Activated CD4-positive, alpha-beta memory T cell treated with anti-CD3 and anti-CD28 coated beads, Interleukin-2, amount 10 ng/mL, durations not matched to agents 7 days and 5 days (primary cell): ENCODE data around the gene PTOV1. TPM values are rescaled to one million over a fixed set of nuclear protein-coding genes. Genes with fewer than 3 reads are reported as not detected.
A peak's percentile ranks its signal among the peaks of the same experiment; 100 is the strongest.

ENCODE experiments used
- CTCF ChIA-PET: fragments of 350-600 bp; sonication (Branson Sonifier 250); formaldehyde crosslinking; loops from one replicate; lab custom pipeline; 2021; ENCODE audit warnings: antibody characterized with exemption, inconsistent platforms; lab: Charles Lee
- POLR2A ChIA-PET: fragments of 350-600 bp; sonication (Branson Sonifier 250); formaldehyde crosslinking; loops from one replicate; lab custom pipeline; 2021; ENCODE audit warnings: antibody characterized with exemption; lab: Charles Lee
- DNase-seq: peaks from one replicate; pipeline ENCODE4 v3.0.0-alpha.2; 2020
- H3K27ac Mint-ChIP-seq: one replicate; pipeline ENCODE4 v1.8.0; 2021; ENCODE audit warnings: mild to moderate bottlenecking, mixed read lengths
- H3K27me3 Mint-ChIP-seq: one replicate; pipeline ENCODE4 v1.8.0; 2021; ENCODE audit warnings: mixed read lengths
- H3K36me3 Mint-ChIP-seq: one replicate; pipeline ENCODE4 v1.8.0; 2021; ENCODE audit warnings: low read depth, mixed read lengths
- H3K4me1 Mint-ChIP-seq: one replicate; pipeline ENCODE4 v1.8.0; 2021; ENCODE audit warnings: mixed read lengths
- H3K4me3 Mint-ChIP-seq: one replicate; pipeline ENCODE4 v1.8.0; 2021; ENCODE audit warnings: mild to moderate bottlenecking, mixed read lengths
- H3K9me3 Mint-ChIP-seq: one replicate; pipeline ENCODE4 v1.8.0; 2021; ENCODE audit warnings: mixed read lengths
- total RNA-seq, 2 experiments: library from RNA; stranded (reverse); gene quantifications; one replicate each; pipeline ENCODE4 v1.2.3, GENCODE V29; 2021

The PTOV1 gene
- total RNA-seq, 2 experiments from 2014 or later: 69.3 to 71.7 TPM

- no peaks in the 10 kb centered on the region for H3K9me3 Mint-ChIP-seq
- no peaks in the 10 kb centered on the region for H3K27me3 Mint-ChIP-seq
- ChIA-PET POLR2A (interaction anchor here (1.3 to 1.4 kb wide), 3 partner anchors 8 to 40 kb away, joined by 4 to 6 read pairs (median 5); partner anchors contain the start of gene MED25), CTCF (interaction anchor here (1.1 kb wide), 1 partner anchor 10 kb away, joined by 3 read pairs; no protein-coding TSS in a partner anchor)
- DNase-seq: no peak
- H3K4me1 Mint-ChIP-seq: peaks cover 6% of the 10 kb centered on the region
- peaks cover 23% of the 10 kb centered on the region for H3K36me3 Mint-ChIP-seq
- H3K27ac Mint-ChIP-seq: no peak overlapping the region
- H3K4me3 Mint-ChIP-seq: no peak overlapping the region
Observed at GRCh38 chr19:49858088-49858985, 7.4 kb downstream of the PTOV1 start.

DNA sequence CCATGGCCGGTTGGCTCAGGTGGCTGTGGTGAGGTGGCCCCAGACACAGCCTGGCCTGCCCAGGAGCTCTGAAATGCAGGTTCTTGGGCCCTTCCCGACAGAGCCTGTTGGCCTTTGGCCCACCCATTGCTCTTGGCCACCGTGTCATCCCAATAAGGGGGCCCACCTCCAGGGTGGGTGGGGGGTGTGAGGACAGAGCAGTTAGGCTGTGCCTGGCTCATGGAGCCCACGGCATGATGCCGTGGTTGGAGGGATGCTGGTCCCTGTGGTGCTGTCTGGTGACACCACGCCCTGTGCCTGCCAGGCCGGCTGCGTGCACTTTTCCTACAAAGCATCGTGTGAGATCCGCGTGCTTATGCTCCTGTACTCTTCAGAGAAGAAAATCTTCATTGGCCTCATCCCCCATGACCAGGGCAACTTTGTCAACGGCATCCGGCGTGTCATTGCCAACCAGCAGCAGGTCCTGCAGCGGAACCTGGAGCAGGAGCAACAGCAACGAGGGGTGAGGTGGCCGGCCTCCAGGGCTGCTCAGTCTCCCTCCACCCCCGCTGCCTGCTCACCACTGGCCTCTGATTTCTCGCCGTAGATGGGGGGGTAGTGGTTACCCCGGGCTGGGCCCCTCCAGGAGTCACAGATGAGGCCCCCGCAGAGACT is 8.8 kb downstream of the PTOV1 start:
- Mint-ChIP-seq H3K27me3 (no peaks in the 10 kb centered on the region), H3K4me1 (peaks cover 11% of the 10 kb centered on the region), H3K36me3 (peaks cover 37% of the 10 kb centered on the region), H3K27ac (no peak overlapping the region), H3K4me3 (no peak overlapping the region), H3K9me3 (no peaks in the 10 kb centered on the region)
- ChIA-PET POLR2A (interaction anchor here (1.2 to 1.4 kb wide), 2 partner anchors 9 to 42 kb away, joined by 3 to 4 read pairs; partner anchors contain the start of genes MED25 and PTOV1), CTCF (no interaction called here)
- DNase-seq: no peak

DNA sequence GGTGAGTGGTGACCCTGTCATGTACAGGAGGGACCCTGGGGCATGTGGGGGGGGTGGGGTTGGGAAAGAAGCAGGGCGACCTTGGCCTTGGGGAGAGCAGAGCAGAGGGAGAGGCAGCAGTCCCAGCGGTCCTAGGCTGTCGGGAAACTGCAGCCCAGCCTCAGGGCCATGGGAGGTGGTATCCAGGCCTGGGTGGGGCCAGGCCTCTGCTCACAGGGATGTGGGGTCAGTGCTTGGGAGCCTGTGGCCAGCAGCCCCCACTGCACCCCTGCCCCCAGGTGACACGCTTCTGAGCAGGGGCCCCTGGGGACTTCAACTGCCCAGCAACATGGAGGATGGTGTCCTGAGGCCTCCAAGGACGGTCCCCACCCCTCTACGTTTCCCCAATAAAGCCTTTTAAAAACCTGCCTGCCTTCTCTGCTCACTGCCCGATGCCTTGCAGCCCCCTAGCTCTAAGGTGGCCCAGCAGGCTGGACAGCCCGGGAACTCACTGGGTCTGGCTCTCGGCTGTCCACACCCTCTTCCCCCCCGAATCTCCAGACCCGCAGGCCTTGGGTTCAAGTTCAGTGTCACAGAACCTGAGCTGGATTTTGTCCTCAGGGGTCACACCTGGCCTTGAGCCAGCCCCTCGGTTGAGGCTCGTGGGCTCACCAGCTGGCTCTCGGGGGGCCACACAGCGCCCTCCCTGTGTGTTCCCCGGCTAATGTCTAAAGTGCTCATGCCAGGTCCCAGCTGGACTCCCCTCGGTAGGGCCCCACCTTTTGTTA is 9.6 kb downstream of the PTOV1 start:
- Mint-ChIP-seq H3K27me3 (no peaks in the 10 kb centered on the region), H3K27ac (no peak overlapping the region), H3K4me3 (no peak overlapping the region), H3K4me1 (peaks cover 18% of the 10 kb centered on the region), H3K9me3 (no peaks in the 10 kb centered on the region), H3K36me3 (peaks cover 42% of the 10 kb centered on the region)
- ChIA-PET POLR2A (interaction anchor here (1.0 to 1.2 kb wide), 2 partner anchors 10 to 37 kb away, joined by 3 to 4 read pairs; partner anchors contain the start of genes IL4I1 and PTOV1), CTCF (no interaction called here)
- DNase-seq: no peak

GRCh38 chr19:49861107-49861506 is 10.1 kb downstream of the PTOV1 start:
- POLR2A ChIA-PET: interaction anchor here (0.6 to 1.2 kb wide), 3 partner anchors 10 to 40 kb away, joined by 3 to 4 read pairs (median 3); partner anchors contain the start of genes IL4I1 and PTOV1
- CTCF ChIA-PET: no interaction called here
- H3K27ac Mint-ChIP-seq: no peak overlapping the region
- H3K27me3 Mint-ChIP-seq: no peaks in the 10 kb centered on the region
- H3K36me3 Mint-ChIP-seq: peaks cover 46% of the 10 kb centered on the region
- no peaks in the 10 kb centered on the region for H3K9me3 Mint-ChIP-seq
- no peak overlapping the region for H3K4me3 Mint-ChIP-seq
- H3K4me1 Mint-ChIP-seq: peaks cover 24% of the 10 kb centered on the region
- no peak for DNase-seq

DNA sequence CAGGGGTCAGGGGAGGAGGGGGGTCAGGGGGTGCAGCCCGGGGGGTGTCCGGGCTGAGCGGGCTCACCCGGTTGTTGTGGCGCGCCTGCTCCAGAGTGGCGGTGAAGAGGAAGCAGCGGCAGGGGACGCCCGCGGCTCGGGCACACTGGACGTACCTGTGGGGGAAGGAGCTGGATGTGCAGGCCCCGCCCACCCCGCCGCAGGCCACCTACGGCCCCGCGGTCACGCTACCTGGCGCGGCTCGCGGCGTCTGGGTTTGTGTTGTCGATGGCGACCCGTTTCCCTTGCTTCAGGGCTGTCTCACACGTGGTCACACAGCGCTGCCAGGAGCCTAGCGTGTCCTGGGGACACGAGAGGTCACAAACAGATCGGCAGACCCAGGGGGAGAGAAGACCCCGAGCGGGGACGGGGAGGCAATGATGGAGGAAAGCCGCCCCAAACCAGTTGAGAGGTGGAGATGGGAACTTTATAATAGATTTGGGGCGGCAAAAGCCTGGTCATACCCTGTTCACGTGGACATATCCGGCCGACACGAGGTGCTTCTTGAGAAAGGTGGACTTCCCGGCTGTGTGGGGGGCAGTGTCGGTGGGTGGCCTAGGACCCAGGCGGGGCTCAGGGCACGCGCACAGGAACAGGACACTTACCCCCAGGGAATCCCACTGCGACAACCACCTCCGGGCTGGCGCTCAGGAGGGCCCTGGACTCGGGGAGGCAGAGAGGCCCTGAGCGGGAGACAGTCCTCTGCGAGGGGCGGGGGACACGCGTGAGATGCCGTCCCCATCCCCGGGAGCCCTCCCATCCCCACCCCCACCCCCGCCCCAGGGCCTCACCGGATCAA is 10.8 kb downstream of the PTOV1 start:
- Mint-ChIP-seq H3K4me3 (no peak overlapping the region), H3K27ac (no peak overlapping the region), H3K36me3 (peaks cover 52% of the 10 kb centered on the region), H3K27me3 (no peaks in the 10 kb centered on the region), H3K9me3 (no peaks in the 10 kb centered on the region), H3K4me1 (peaks cover 30% of the 10 kb centered on the region)
- POLR2A ChIA-PET: interaction anchor here (0.6 to 1.0 kb wide), 2 partner anchors 35 to 41 kb away, joined by 3 to 4 read pairs; partner anchors contain the start of gene IL4I1
- no peak for DNase-seq
- CTCF ChIA-PET: no interaction called here

DNA sequence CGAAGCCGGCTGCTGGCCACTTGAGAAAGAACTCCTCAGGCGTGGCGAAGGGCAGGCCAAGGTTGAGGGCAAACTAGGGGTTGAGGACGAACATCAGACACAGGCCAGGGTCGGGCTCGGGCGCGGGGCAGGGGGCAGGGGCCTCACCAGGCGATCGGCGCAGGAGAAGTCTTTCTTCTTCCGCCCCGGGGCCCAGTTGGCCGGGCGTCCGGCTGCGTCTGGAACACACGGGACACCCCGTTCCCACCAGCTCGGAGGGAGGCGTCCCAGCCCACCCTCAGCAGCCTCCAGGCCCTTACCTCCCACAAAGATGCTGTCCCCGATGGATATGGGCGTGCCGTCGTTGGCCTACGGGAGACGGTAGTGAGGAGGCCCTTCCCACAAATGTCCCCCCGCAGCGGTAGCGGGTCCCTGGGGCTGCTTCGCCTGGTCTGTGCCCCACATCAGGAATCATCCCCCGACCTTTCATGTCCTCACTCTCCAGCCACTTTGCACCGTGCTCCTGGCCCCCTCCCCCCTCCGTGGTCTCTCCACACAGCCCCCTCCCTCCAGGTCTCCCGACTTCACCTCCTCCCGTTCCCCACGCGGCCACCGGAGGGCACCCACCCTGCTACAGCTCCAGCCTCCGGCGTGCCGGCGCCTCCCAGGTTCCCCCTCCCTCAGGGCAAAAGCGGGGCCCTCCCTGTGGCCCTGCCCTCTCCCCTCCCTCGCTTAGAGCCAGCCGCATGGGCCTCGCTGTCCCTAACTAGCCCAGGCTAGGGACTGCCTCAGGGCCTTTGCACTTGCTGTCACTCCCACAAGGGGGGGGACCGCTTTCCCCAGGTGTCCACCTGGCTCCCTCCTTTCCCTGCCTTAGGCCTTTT is 11.7 kb downstream of the PTOV1 start:
- H3K4me1 Mint-ChIP-seq: peaks cover 31% of the 10 kb centered on the region
- CTCF ChIA-PET: no interaction called here
- peaks cover 56% of the 10 kb centered on the region for H3K36me3 Mint-ChIP-seq

GRCh38 chr19:49863254-49863934 is 12.4 kb downstream of the PTOV1 start:
- Mint-ChIP-seq H3K27ac (no peak overlapping the region), H3K27me3 (no peaks in the 10 kb centered on the region), H3K36me3 (peaks cover 56% of the 10 kb centered on the region), H3K4me1 (peaks cover 31% of the 10 kb centered on the region), H3K4me3 (no peak overlapping the region), H3K9me3 (no peaks in the 10 kb centered on the region)
- no peak for DNase-seq
- CTCF ChIA-PET: no interaction called here
- POLR2A ChIA-PET: interaction anchor here (0.6 to 1.7 kb wide), 3 partner anchors 10 to 89 kb away, joined by 3 to 8 read pairs (median 3); partner anchors contain the start of gene PTOV1

More for the DNA sequence above, 11.7 kb downstream of the PTOV1 start:
- H3K27me3 Mint-ChIP-seq: no peaks in the 10 kb centered on the region
- H3K9me3 Mint-ChIP-seq: no peaks in the 10 kb centered on the region
- no peak overlapping the region for H3K27ac Mint-ChIP-seq
- POLR2A ChIA-PET: no interaction called here
- no peak overlapping the region for H3K4me3 Mint-ChIP-seq
- DNase-seq: no peak

- peaks cover 31% of the 10 kb centered on the region for H3K4me1 Mint-ChIP-seq
- H3K4me3 Mint-ChIP-seq: no peak overlapping the region
- peaks cover 53% of the 10 kb centered on the region for H3K36me3 Mint-ChIP-seq
- H3K27me3 Mint-ChIP-seq: no peaks in the 10 kb centered on the region
- H3K9me3 Mint-ChIP-seq: no peaks in the 10 kb centered on the region
- DNase-seq: no peak
- ChIA-PET POLR2A (interaction anchor here (0.6 to 3.4 kb wide), 4 partner anchors 10 to 89 kb away, joined by 3 to 18 read pairs (median 6); partner anchors contain the start of genes AKT1S1, PTOV1 and TBC1D17), CTCF (no interaction called here)
- H3K27ac Mint-ChIP-seq: no peak overlapping the region
Observed at GRCh38 chr19:49863935-49864320, 13.0 kb downstream of the PTOV1 start.

DNA sequence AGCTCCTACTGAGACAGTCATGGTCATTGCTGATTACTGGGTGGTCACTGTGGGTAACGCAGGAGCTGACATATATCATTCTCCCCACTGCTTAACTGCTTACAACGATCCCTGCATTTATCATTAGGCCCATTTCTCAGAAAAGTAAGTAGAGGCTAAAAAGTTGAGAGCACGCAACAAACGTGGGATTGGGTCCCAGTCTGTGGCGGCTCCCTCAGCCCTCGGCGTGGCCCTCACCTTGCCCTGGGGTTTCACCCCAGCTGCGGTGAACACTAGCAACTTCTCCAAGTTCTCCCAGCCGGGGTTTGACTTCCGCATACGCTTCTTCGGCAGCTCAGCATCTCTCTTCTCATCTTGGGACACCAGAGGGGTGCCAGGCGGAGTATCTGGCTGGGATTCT is 13.9 kb downstream of the PTOV1 start:
- Mint-ChIP-seq H3K4me1 (peaks cover 31% of the 10 kb centered on the region), H3K27ac (no peak overlapping the region), H3K4me3 (no peak overlapping the region), H3K36me3 (peaks cover 50% of the 10 kb centered on the region), H3K9me3 (no peaks in the 10 kb centered on the region), H3K27me3 (no peaks in the 10 kb centered on the region)
- CTCF ChIA-PET: interaction anchor here (0.7 to 1.3 kb wide), 3 partner anchors 14 to 1076 kb away, joined by 3 to 4 read pairs (median 3); partner anchors contain the start of gene PTOV1
- POLR2A ChIA-PET: interaction anchor here (1.1 to 3.4 kb wide), 5 partner anchors 10 to 99 kb away, joined by 3 to 18 read pairs (median 7); partner anchors contain the start of genes AKT1S1, FUZ, PTOV1 and TBC1D17
- DNase-seq: no peak

GRCh38 chr19:49866933-49867782 is 16.2 kb downstream of the PTOV1 start, which contains the start of gene PNKP:
TSS of gene PNKP (minus strand) at chr19:49867576. CDS start at chr19:49867204, 372 bp downstream.
- peak within 1 kb of the TSS; percentile 100 for H3K4me3 Mint-ChIP-seq
- H3K27me3 Mint-ChIP-seq: no peaks in the 10 kb centered on the region
- ChIA-PET CTCF (interaction anchor here (0.5 to 1.0 kb wide), 5 partner anchors 10 to 387 kb away, joined by 3 to 5 read pairs (median 3); partner anchors contain the start of genes AKT1S1, PTOV1 and TBC1D17), POLR2A (interaction anchor here (0.6 to 4.9 kb wide), 11 partner anchors 9 to 332 kb away, joined by 3 to 48 read pairs (median 5); partner anchors contain the start of genes AKT1S1, ATF5, FUZ and NUP62)
- H3K9me3 Mint-ChIP-seq: no peaks in the 10 kb centered on the region
- H3K4me1 Mint-ChIP-seq: peaks cover 51% of the 10 kb centered on the region
- peaks cover 43% of the 10 kb centered on the region for H3K36me3 Mint-ChIP-seq
- peak; percentile 93 for DNase-seq
- H3K27ac Mint-ChIP-seq: no peak within 1 kb of the TSS
